Measurements from ENCODE around the gene COX7A1.
"Not testable (repeated sequence)": the region's sequence is repeated elsewhere in the genome, so short reads cannot be mapped to it uniquely, and the experiment has no call there.

Gene COX7A1

DNA sequence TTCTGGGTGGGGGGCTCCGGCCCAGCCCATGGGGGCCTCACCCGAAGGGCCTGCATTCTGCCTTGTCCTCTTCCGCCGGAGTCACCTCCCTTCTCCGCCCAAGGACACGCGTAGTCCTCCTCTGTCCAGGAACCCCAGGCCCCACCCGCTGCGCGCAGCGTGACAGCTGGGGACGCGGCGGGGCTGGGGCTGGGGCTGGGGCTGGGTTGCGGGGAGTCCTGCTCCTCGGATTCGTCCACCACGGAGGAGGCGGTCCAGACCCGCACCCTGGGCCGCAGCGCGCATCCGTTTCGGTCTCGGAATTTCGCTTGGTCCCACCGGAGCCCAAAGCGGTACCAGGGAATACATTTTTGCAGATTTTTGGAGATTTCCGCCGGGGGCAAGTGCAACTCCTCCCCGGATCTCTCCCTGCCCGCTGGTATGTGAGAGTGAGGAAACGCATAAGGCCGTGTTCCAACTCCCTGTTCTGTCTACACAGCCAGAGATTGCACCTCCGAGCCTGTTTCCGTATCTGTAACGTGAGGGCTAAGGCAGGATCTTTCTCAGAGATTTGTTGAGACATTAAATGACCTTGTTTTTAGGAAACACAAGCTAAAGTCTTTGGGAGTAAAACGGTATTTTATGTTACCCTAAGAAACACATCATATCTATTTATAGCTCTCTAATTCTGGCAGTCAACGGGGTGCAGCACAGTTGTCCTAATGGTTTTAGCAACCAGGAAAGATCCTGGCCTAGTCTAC is at the start of gene COX7A1:
COX7A1 (minus strand) TSS at position 96 of the 740 bp plus-strand sequence; CDS start at position 56, 40 bp downstream.
- H3K36me3 ChIP-seq (ENCODE audit: control insufficient read depth, insufficient read depth, low read length): peaks cover 49% of the 10 kb centered on the region
- no peaks in the 10 kb centered on the region for H3K27me3 ChIP-seq (ENCODE audit: control insufficient read depth, insufficient read depth, low read length)

GRCh38 chr19:36201684-36202083 is 49.4 kb upstream of the COX7A1 start:
- no peak overlapping the region for H3K4me3 ChIP-seq (ENCODE audit: low read depth, low read length)
- no peaks in the 10 kb centered on the region for H3K4me1 ChIP-seq (ENCODE audit: control insufficient read depth, insufficient read depth, low read length)
- H3K9me3 ChIP-seq (ENCODE audit: control insufficient read depth, insufficient read depth, low read depth, low read length): no peaks in the 10 kb centered on the region
- no peak overlapping the region for H3K27ac ChIP-seq (ENCODE audit: low read depth, low read length)
- no peaks in the 10 kb centered on the region for H3K27me3 ChIP-seq (ENCODE audit: control insufficient read depth, insufficient read depth, low read length)
- H3K36me3 ChIP-seq (ENCODE audit: control insufficient read depth, insufficient read depth, low read length): no peaks in the 10 kb centered on the region
- H3K9ac ChIP-seq (ENCODE audit: low read length): no peak overlapping the region

More for the DNA sequence above, at the start of gene COX7A1:
- no peaks in the 10 kb centered on the region for H3K9me3 ChIP-seq (ENCODE audit: control insufficient read depth, insufficient read depth, low read depth, low read length)
- H3K4me1 ChIP-seq (ENCODE audit: control insufficient read depth, insufficient read depth, low read length): peaks cover 13% of the 10 kb centered on the region
- H3K9ac ChIP-seq (ENCODE audit: low read length): no peak within 1 kb of the TSS
- H3K27ac ChIP-seq (ENCODE audit: low read depth, low read length): peak within 1 kb of the TSS; percentile 33; the same call in 1 of the 2 replicates
- H3K4me3 ChIP-seq (ENCODE audit: low read depth, low read length): peak within 1 kb of the TSS; percentile 41

GRCh38 chr19:36198119-36198518 is 45.9 kb upstream of the COX7A1 start:
- H3K27me3 ChIP-seq (ENCODE audit: control insufficient read depth, insufficient read depth, low read length): no peaks in the 10 kb centered on the region
- no peak overlapping the region for H3K4me3 ChIP-seq (ENCODE audit: low read depth, low read length)
- H3K9me3 ChIP-seq (ENCODE audit: control insufficient read depth, insufficient read depth, low read depth, low read length): no peaks in the 10 kb centered on the region
- H3K36me3 ChIP-seq (ENCODE audit: control insufficient read depth, insufficient read depth, low read length): peaks cover 9% of the 10 kb centered on the region; the same call in 1 of the 2 replicates
- H3K4me1 ChIP-seq (ENCODE audit: control insufficient read depth, insufficient read depth, low read length): no peaks in the 10 kb centered on the region
- H3K9ac ChIP-seq (ENCODE audit: low read length): no peak overlapping the region
- H3K27ac ChIP-seq (ENCODE audit: low read depth, low read length): no peak overlapping the region

GRCh38 chr19:36196249-36196648 is 44.0 kb upstream of the COX7A1 start:
- no peaks in the 10 kb centered on the region for H3K4me1 ChIP-seq (ENCODE audit: control insufficient read depth, insufficient read depth, low read length)
- H3K9me3 ChIP-seq (ENCODE audit: control insufficient read depth, insufficient read depth, low read depth, low read length): no peaks in the 10 kb centered on the region
- no peaks in the 10 kb centered on the region for H3K27me3 ChIP-seq (ENCODE audit: control insufficient read depth, insufficient read depth, low read length)
- H3K36me3 ChIP-seq (ENCODE audit: control insufficient read depth, insufficient read depth, low read length): peaks cover 9% of the 10 kb centered on the region; the same call in 1 of the 2 replicates
- H3K27ac ChIP-seq (ENCODE audit: low read depth, low read length): no peak overlapping the region
- no peak overlapping the region for H3K9ac ChIP-seq (ENCODE audit: low read length)
- no peak overlapping the region for H3K4me3 ChIP-seq (ENCODE audit: low read depth, low read length)

DNA sequence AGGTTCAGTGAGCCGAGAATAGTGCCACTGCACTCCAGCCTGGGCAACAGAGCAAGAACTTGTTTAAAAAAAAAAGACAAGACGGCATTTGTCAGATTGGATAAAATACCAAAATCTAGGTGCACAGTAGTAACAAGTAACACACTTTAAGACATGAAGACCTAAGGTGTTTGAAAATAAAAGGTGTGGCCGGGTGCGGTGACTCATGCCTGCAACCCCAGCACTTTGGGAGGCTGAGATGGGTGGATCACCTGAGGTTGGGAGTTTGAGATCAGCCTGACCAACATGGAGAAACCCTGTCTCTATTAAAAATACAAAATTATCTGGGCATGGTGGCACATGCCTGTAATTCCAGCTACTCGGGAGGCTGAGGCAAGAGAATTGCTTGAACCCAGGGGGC is 34.5 kb upstream of the COX7A1 start:
- not testable (repeated sequence) for H3K36me3 ChIP-seq (ENCODE audit: control insufficient read depth, insufficient read depth, low read length); H3K9ac ChIP-seq (ENCODE audit: low read length); H3K27me3 ChIP-seq (ENCODE audit: control insufficient read depth, insufficient read depth, low read length); H3K9me3 ChIP-seq (ENCODE audit: control insufficient read depth, insufficient read depth, low read depth, low read length); H3K4me3 ChIP-seq (ENCODE audit: low read depth, low read length)
- peak overlapping the region; percentile 34; the same call in 1 of the 2 replicates for H3K27ac ChIP-seq (ENCODE audit: low read depth, low read length)
- peaks cover 15% of the 10 kb centered on the region for H3K4me1 ChIP-seq (ENCODE audit: control insufficient read depth, insufficient read depth, low read length)

GRCh38 chr19:36183245-36183628 is 31.0 kb upstream of the COX7A1 start:
- Histone ChIP-seq H3K9me3 (ENCODE audit: control insufficient read depth, insufficient read depth, low read depth, low read length) (no peaks in the 10 kb centered on the region), H3K36me3 (ENCODE audit: control insufficient read depth, insufficient read depth, low read length) (no peaks in the 10 kb centered on the region), H3K9ac (ENCODE audit: low read length) (peak overlapping the region; percentile 71), H3K4me3 (ENCODE audit: low read depth, low read length) (no peak overlapping the region), H3K27ac (ENCODE audit: low read depth, low read length) (peak overlapping the region; percentile 70; the same call in 1 of the 2 replicates), H3K4me1 (ENCODE audit: control insufficient read depth, insufficient read depth, low read length) (peaks cover 15% of the 10 kb centered on the region), H3K27me3 (ENCODE audit: control insufficient read depth, insufficient read depth, low read length) (no peaks in the 10 kb centered on the region)

DNA sequence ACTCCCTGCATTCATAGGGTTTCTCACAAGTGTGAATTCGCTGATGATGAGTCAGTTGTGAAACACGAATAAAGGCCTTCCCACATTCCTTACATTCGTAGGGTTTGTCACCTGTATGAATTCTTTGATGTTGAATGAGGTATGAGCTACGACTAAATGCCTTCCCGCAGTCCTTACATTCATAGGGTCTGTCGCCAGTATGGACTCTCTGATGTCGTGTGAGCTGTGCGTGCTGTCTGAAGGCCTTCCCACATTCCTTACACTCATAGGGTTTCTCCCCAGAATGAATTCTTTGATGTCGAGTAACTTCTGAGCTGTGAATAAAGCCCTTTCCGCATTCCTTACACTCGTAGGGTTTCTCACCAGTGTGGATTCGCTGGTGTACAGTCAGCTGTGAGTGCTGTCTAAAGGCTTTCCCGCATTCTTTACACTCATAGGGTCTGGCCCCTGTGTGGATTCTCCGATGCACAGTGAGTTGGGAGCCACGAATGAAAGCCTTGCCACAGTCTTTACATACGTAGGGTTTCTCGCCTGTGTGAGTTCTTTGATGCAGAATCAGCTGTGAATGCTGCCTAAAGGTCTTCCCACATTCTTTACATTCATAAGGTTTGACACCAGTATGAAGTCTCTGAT is 30.5 kb upstream of the COX7A1 start:
- Histone ChIP-seq H3K27ac (ENCODE audit: low read depth, low read length) (peak overlapping the region; percentile 70; the same call in 1 of the 2 replicates), H3K36me3 (ENCODE audit: control insufficient read depth, insufficient read depth, low read length) (no peaks in the 10 kb centered on the region), H3K27me3 (ENCODE audit: control insufficient read depth, insufficient read depth, low read length) (no peaks in the 10 kb centered on the region), H3K4me1 (ENCODE audit: control insufficient read depth, insufficient read depth, low read length) (peaks cover 15% of the 10 kb centered on the region), H3K9me3 (ENCODE audit: control insufficient read depth, insufficient read depth, low read depth, low read length) (no peaks in the 10 kb centered on the region), H3K9ac (ENCODE audit: low read length) (peak overlapping the region; percentile 71), H3K4me3 (ENCODE audit: low read depth, low read length) (peak overlapping the region; percentile 8; the same call in 1 of the 2 replicates)

DNA sequence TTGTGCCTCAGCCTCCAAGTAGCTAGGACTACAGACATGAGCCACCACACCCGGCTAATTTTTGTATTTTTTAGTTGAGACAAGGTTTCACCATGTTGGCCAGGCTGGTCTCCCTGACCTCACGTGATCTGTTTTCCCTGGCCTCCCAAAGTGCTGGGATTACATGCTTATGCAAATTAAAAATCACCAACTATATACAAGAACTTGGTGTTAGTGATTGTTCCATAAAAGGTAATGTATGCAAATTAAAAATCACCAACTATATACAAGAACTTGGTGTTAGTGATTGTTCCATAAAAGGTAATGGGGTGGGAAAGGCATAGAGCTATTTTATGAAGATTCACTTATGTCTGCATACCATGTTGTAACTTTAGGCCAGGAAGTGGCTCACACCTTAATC is 26.8 kb upstream of the COX7A1 start:
- not testable (repeated sequence) for H3K36me3 ChIP-seq (ENCODE audit: control insufficient read depth, insufficient read depth, low read length); H3K9me3 ChIP-seq (ENCODE audit: control insufficient read depth, insufficient read depth, low read depth, low read length); H3K9ac ChIP-seq (ENCODE audit: low read length); H3K4me3 ChIP-seq (ENCODE audit: low read depth, low read length); H3K27me3 ChIP-seq (ENCODE audit: control insufficient read depth, insufficient read depth, low read length); H3K27ac ChIP-seq (ENCODE audit: low read depth, low read length)
- H3K4me1 ChIP-seq (ENCODE audit: control insufficient read depth, insufficient read depth, low read length): peaks cover 15% of the 10 kb centered on the region

GRCh38 chr19:36173846-36174245 is 21.6 kb upstream of the COX7A1 start:
- not testable (repeated sequence) for H3K27ac ChIP-seq (ENCODE audit: low read depth, low read length); H3K4me1 ChIP-seq (ENCODE audit: control insufficient read depth, insufficient read depth, low read length); H3K9me3 ChIP-seq (ENCODE audit: control insufficient read depth, insufficient read depth, low read depth, low read length); H3K9ac ChIP-seq (ENCODE audit: low read length); H3K27me3 ChIP-seq (ENCODE audit: control insufficient read depth, insufficient read depth, low read length); H3K36me3 ChIP-seq (ENCODE audit: control insufficient read depth, insufficient read depth, low read length); H3K4me3 ChIP-seq (ENCODE audit: low read depth, low read length)

DNA sequence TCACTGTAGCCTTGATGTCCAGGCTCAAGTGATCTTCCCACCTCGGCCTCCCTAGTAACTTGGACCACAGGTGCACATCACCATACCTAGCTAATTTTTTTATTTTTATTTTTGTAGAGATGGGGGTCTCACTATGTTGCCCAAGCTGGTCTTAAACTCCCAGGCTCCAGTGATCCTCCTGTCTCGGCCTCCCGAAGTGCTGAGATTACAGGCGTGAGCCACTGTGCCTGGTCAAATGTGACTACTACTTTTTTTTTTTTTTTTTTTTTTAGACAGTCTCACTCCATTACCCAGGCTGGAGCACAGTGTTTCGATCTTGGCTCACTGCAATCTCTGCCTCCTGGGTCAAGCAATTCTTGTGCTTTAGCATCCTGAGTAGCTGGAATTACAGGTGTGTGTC is 20.6 kb upstream of the COX7A1 start:
- Histone ChIP-seq H3K27me3 (ENCODE audit: control insufficient read depth, insufficient read depth, low read length) (no peaks in the 10 kb centered on the region), H3K27ac (ENCODE audit: low read depth, low read length) (no peak overlapping the region), H3K4me1 (ENCODE audit: control insufficient read depth, insufficient read depth, low read length) (peaks cover 9% of the 10 kb centered on the region; the same call in 1 of the 2 replicates), H3K36me3 (ENCODE audit: control insufficient read depth, insufficient read depth, low read length) (no peaks in the 10 kb centered on the region), H3K4me3 (ENCODE audit: low read depth, low read length) (no peak overlapping the region), H3K9me3 (ENCODE audit: control insufficient read depth, insufficient read depth, low read depth, low read length) (0 out of 2 replicates have a peak, but pooled peaks cover 5% of the 10 kb centered on the region), H3K9ac (ENCODE audit: low read length) (no peak overlapping the region)

- no peak overlapping the region for H3K4me3 ChIP-seq (ENCODE audit: low read depth, low read length)
- no peak overlapping the region for H3K9ac ChIP-seq (ENCODE audit: low read length)
- H3K4me1 ChIP-seq (ENCODE audit: control insufficient read depth, insufficient read depth, low read length): peaks cover 9% of the 10 kb centered on the region; the same call in 1 of the 2 replicates
- H3K27ac ChIP-seq (ENCODE audit: low read depth, low read length): no peak overlapping the region; the same call in 1 of the 2 replicates
- no peaks in the 10 kb centered on the region for H3K27me3 ChIP-seq (ENCODE audit: control insufficient read depth, insufficient read depth, low read length)
- H3K36me3 ChIP-seq (ENCODE audit: control insufficient read depth, insufficient read depth, low read length): no peaks in the 10 kb centered on the region
- no peaks in the 10 kb centered on the region for H3K9me3 ChIP-seq (ENCODE audit: control insufficient read depth, insufficient read depth, low read depth, low read length)
Measured at GRCh38 chr19:36169084-36169760, 17.0 kb upstream of the COX7A1 start.

Data from HUES6 (cell line).